ENCODE results near the gene CALML6.

Gene CALML6

GRCh38 chr1:1941211-1941841, 26.3 kb downstream of the CALML6 start:
- DNase-seq (ENCODE audit: insufficient read length, low spot score) (no peak), FAIRE-seq (no peak)

- no peak for DNase-seq (ENCODE audit: insufficient read length, low spot score)
- no peak for FAIRE-seq
These were observed 27.1 kb downstream of the CALML6 start for GRCh38 chr1:1941868-1942752.

GRCh38 chr1:1942753-1943656, 27.9 kb downstream of the CALML6 start:
- DNase-seq (ENCODE audit: insufficient read length, low spot score) = no peak
- no peak for FAIRE-seq

- no peak for FAIRE-seq
- DNase-seq (ENCODE audit: insufficient read length, low spot score) = peak; percentile 67
These were observed 28.9 kb downstream of the CALML6 start for GRCh38 chr1:1943834-1944570.

- DNase-seq (ENCODE audit: insufficient read length, low spot score) (no peak), FAIRE-seq (no peak)
These were observed 30.8 kb downstream of the CALML6 start for GRCh38 chr1:1945782-1946393.

- DNase-seq (ENCODE audit: insufficient read length, low spot score) (no peak), FAIRE-seq (no peak)
These were observed 31.5 kb downstream of the CALML6 start for GRCh38 chr1:1946540-1946939.

- DNase-seq (ENCODE audit: insufficient read length, low spot score) (no peak), FAIRE-seq (no peak)
These were observed 32.4 kb downstream of the CALML6 start for GRCh38 chr1:1947493-1947892.

GRCh38 chr1:1948783-1949182, 33.7 kb downstream of the CALML6 start:
- no peak for FAIRE-seq
- no peak for DNase-seq (ENCODE audit: insufficient read length, low spot score)

GRCh38 chr1:1950940-1951339, 35.9 kb downstream of the CALML6 start:
- no peak for FAIRE-seq
- no peak for DNase-seq (ENCODE audit: insufficient read length, low spot score)

- DNase-seq (ENCODE audit: insufficient read length, low spot score) (no peak), FAIRE-seq (no peak)
These were observed 39.0 kb downstream of the CALML6 start for GRCh38 chr1:1954015-1954414.

GRCh38 chr1:1954831-1955441, 39.9 kb downstream of the CALML6 start:
- FAIRE-seq (no peak), DNase-seq (ENCODE audit: insufficient read length, low spot score) (no peak)

GRCh38 chr1:1955621-1956094, 40.6 kb downstream of the CALML6 start:
- DNase-seq (ENCODE audit: insufficient read length, low spot score) (no peak), FAIRE-seq (no peak)

GRCh38 chr1:1956101-1956500, 41.0 kb downstream of the CALML6 start:
- DNase-seq (ENCODE audit: insufficient read length, low spot score) (no peak), FAIRE-seq (no peak)

- DNase-seq (ENCODE audit: insufficient read length, low spot score) (no peak), FAIRE-seq (no peak)
These were observed 41.8 kb downstream of the CALML6 start for GRCh38 chr1:1956586-1957532.

- FAIRE-seq = no peak
- DNase-seq (ENCODE audit: insufficient read length, low spot score) = no peak
These were observed 42.5 kb downstream of the CALML6 start for GRCh38 chr1:1957533-1957961.

GRCh38 chr1:1958071-1958541, 43.0 kb downstream of the CALML6 start:
- DNase-seq (ENCODE audit: insufficient read length, low spot score) (no peak), FAIRE-seq (no peak)

GRCh38 chr1:1959459-1959839, 44.4 kb downstream of the CALML6 start:
- FAIRE-seq (no peak), DNase-seq (ENCODE audit: insufficient read length, low spot score) (no peak)

GRCh38 chr1:1959840-1960479, 44.9 kb downstream of the CALML6 start:
- FAIRE-seq = no peak
- peak; percentile 85 for DNase-seq (ENCODE audit: insufficient read length, low spot score)

All from GM19239 (cell line).